ENCODE data around the gene POC1A. TPM values are rescaled to one million over a fixed set of nuclear protein-coding genes. Genes with fewer than 3 reads are reported as not detected.

POC1A gene
- polyA plus RNA-seq, 1 of the 3 experiments (the other 2 are of a cell fraction) = 11.7 TPM

GRCh38 chr3:52137311-52137710 is 16.9 kb downstream of the POC1A start:
- Histone ChIP-seq H3K27me3 (ENCODE audit: insufficient read depth) (no peaks in the 10 kb centered on the region), H2AFZ (ENCODE audit: low read depth) (no peak overlapping the region), H3K36me3 (replicated peaks in 1 of 2; ENCODE audit: control insufficient read depth in 1 of 2, insufficient read depth in 2 of 2, low read length in 1 of 2) (peaks cover 0 to 8% of the 10 kb centered on the region in 2 experiments), H3K79me2 (ENCODE audit: insufficient read depth) (peaks cover 4% of the 10 kb centered on the region; the same call in 1 of the 2 replicates), H3F3A (replicated peaks; ENCODE audit: insufficient read depth) (no peaks in the 10 kb centered on the region), H4K20me1 (ENCODE audit: insufficient read depth) (no peaks in the 10 kb centered on the region), H3K4me3 (ENCODE audit: low read depth in 2 of 2, low read length in 1 of 2) (no peak overlapping the region), H3K9me2 (no peaks in the 10 kb centered on the region), H3K4me1 (ENCODE audit: control insufficient read depth in 1 of 2, insufficient read depth in 2 of 2, low read depth in 1 of 2, low read length in 1 of 2) (peaks cover 0 to 22% of the 10 kb centered on the region in 2 experiments; a peak in 1 of 4 replicates), H3K4me2 (no peak overlapping the region), H3K27ac (ENCODE audit: low read depth in 2 of 2, low read length in 1 of 2) (peak overlapping the region in 1 of 2 experiments; percentile 73; a peak in 2 of 4 replicates), H3K9me3 (no peaks in the 10 kb centered on the region), H3K9ac (no peak overlapping the region)
- ChIA-PET POLR2A (interaction anchor here (1.1 kb wide), 1 partner anchor 108 kb away, joined by 3 read pairs; no protein-coding TSS in a partner anchor), CTCF (interaction anchor here (0.7 to 22.6 kb wide), 7 partner anchors 9 to 133 kb away, joined by 3 to 608 read pairs (median 3); partner anchors contain the start of gene DUSP7)
- no peak for DNase-seq
- TF ChIP-seq ELF1 (IDR thresholded peaks at IDR 0.05) (no peak), YY1 (IDR thresholded peaks at IDR 0.05; ENCODE audit: low read depth) (no peak), GATA2 (CRISPR knock-in tag; IDR thresholded peaks at IDR 0.05) (no peak), GABPA (IDR thresholded peaks at IDR 0.05; ENCODE audit: low read depth) (no peak), NFIC (IDR thresholded peaks at IDR 0.05; ENCODE audit: borderline replicate concordance) (no peak), FOXJ3 (CRISPR knock-in tag; IDR thresholded peaks at IDR 0.05) (no peak), POLR2AphosphoS5 (IDR thresholded peaks at IDR 0.05; ENCODE audit: low read depth, low read length) (no peak), IRF3 (IDR thresholded peaks at IDR 0.05; ENCODE audit: low read depth, low read length) (no peak), ZBTB33 (IDR thresholded peaks at IDR 0.05; ENCODE audit: borderline replicate concordance, low read depth) (no peak), SIN3A (IDR thresholded peaks at IDR 0.05; ENCODE audit: borderline replicate concordance, low read depth, low read length) (no peak), MAX (IDR thresholded peaks at IDR 0.05; ENCODE audit: low read depth) (no peak)
- TF ChIP-seq, protein P1, sequence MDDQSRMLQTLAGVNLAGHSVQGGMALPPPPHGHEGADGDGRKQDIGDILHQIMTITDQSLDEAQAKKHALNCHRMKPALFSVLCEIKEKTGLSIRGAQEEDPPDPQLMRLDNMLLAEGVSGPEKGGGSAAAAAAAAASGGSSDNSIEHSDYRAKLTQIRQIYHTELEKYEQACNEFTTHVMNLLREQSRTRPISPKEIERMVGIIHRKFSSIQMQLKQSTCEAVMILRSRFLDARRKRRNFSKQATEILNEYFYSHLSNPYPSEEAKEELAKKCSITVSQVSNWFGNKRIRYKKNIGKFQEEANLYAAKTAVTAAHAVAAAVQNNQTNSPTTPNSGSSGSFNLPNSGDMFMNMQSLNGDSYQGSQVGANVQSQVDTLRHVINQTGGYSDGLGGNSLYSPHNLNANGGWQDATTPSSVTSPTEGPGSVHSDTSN (IDR thresholded peaks at IDR 0.05) = no peak
- no CpG with 5 or more reads among the region's 7 CpGs for WGBS (ENCODE audit: low lambda C conversion rate)

- ChIA-PET CTCF (interaction anchor here (1.0 to 22.6 kb wide), 5 partner anchors 8 to 132 kb away, joined by 3 to 608 read pairs (median 5); no protein-coding TSS in a partner anchor), POLR2A (interaction anchor here (1.1 kb wide), 1 partner anchor 108 kb away, joined by 3 read pairs; no protein-coding TSS in a partner anchor)
- H3F3A ChIP-seq (replicated peaks; ENCODE audit: insufficient read depth) = no peaks in the 10 kb centered on the region
- peaks cover 3% of the 10 kb centered on the region; the same call in 1 of the 2 replicates for H3K79me2 ChIP-seq (ENCODE audit: insufficient read depth)
- H3K4me3 ChIP-seq (ENCODE audit: low read depth in 2 of 2, low read length in 1 of 2) = no peak overlapping the region
- H3K9me3 ChIP-seq = no peaks in the 10 kb centered on the region
- H3K4me2 ChIP-seq = no peak overlapping the region
- peak; percentile 42 for DNase-seq
- no peaks in the 10 kb centered on the region for H3K9me2 ChIP-seq
- H3K27ac ChIP-seq (ENCODE audit: low read depth in 2 of 2, low read length in 1 of 2) = peak overlapping the region in 1 of 2 experiments; percentile 73; a peak in 2 of 4 replicates
- peaks cover 0 to 22% of the 10 kb centered on the region in 2 experiments; a peak in 1 of 4 replicates for H3K4me1 ChIP-seq (ENCODE audit: control insufficient read depth in 1 of 2, insufficient read depth in 2 of 2, low read depth in 1 of 2, low read length in 1 of 2)
- no peak overlapping the region for H3K9ac ChIP-seq
- 78% methylated on average over 9 of the region's 9 CpGs for WGBS (ENCODE audit: low lambda C conversion rate)
- H3K27me3 ChIP-seq (ENCODE audit: insufficient read depth) = no peaks in the 10 kb centered on the region
- H3K36me3 ChIP-seq (replicated peaks in 1 of 2; ENCODE audit: control insufficient read depth in 1 of 2, insufficient read depth in 2 of 2, low read length in 1 of 2) = peaks cover 0 to 6% of the 10 kb centered on the region in 2 experiments
- no peaks in the 10 kb centered on the region for H4K20me1 ChIP-seq (ENCODE audit: insufficient read depth)
- H2AFZ ChIP-seq (ENCODE audit: low read depth) = no peak overlapping the region
- TF ChIP-seq TCF12 (IDR thresholded peaks at IDR 0.05) (no peak), YY1 (IDR thresholded peaks at IDR 0.05; ENCODE audit: low read depth) (no peak), IRF3 (IDR thresholded peaks at IDR 0.05; ENCODE audit: low read depth, low read length) (no peak), MXI1 (IDR thresholded peaks at IDR 0.05; ENCODE audit: low read depth, low read length) (no peak), GATA2 (CRISPR knock-in tag; IDR thresholded peaks at IDR 0.05) (no peak), RCOR1 (IDR thresholded peaks at IDR 0.05; ENCODE audit: low read length) (no peak), SMC3 (IDR thresholded peaks at IDR 0.05; ENCODE audit: low read depth, low read length) (no peak), ELF1 (IDR thresholded peaks at IDR 0.05) (no peak), CHD2 (IDR thresholded peaks at IDR 0.05; ENCODE audit: low read length, partially characterized antibody) (no peak)
- TF ChIP-seq, protein P2, sequence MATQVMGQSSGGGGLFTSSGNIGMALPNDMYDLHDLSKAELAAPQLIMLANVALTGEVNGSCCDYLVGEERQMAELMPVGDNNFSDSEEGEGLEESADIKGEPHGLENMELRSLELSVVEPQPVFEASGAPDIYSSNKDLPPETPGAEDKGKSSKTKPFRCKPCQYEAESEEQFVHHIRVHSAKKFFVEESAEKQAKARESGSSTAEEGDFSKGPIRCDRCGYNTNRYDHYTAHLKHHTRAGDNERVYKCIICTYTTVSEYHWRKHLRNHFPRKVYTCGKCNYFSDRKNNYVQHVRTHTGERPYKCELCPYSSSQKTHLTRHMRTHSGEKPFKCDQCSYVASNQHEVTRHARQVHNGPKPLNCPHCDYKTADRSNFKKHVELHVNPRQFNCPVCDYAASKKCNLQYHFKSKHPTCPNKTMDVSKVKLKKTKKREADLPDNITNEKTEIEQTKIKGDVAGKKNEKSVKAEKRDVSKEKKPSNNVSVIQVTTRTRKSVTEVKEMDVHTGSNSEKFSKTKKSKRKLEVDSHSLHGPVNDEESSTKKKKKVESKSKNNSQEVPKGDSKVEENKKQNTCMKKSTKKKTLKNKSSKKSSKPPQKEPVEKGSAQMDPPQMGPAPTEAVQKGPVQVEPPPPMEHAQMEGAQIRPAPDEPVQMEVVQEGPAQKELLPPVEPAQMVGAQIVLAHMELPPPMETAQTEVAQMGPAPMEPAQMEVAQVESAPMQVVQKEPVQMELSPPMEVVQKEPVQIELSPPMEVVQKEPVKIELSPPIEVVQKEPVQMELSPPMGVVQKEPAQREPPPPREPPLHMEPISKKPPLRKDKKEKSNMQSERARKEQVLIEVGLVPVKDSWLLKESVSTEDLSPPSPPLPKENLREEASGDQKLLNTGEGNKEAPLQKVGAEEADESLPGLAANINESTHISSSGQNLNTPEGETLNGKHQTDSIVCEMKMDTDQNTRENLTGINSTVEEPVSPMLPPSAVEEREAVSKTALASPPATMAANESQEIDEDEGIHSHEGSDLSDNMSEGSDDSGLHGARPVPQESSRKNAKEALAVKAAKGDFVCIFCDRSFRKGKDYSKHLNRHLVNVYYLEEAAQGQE (IDR thresholded peaks at IDR 0.05; ENCODE audit: low read depth, low read length) = no peak
Observed at GRCh38 chr3:52136513-52136912, 17.7 kb downstream of the POC1A start.
